HEK293 (cell line): ENCODE measurements around the gene CNMD.

Experiments
- CTCF ChIP-seq: fragments of 450-650 bp; formaldehyde crosslinking; IDR thresholded peaks from 2 replicates; pipeline ENCODE4 v1.5.1; 2016; ENCODE audit warnings: missing biosample characterization, missing genetic modification characterization
- ELK4 ChIP-seq: IDR thresholded peaks from 2 replicates; pipeline ENCODE4 v1.6.1; 2011; ENCODE audit warnings: mild to moderate bottlenecking, low read depth, low read length, borderline replicate concordance
- GLI4 ChIP-seq: fragments of 450-650 bp; formaldehyde crosslinking; IDR thresholded peaks from 2 replicates; pipeline ENCODE4 v1.5.1; 2016; ENCODE audit warnings: missing biosample characterization, missing genetic modification characterization
- YY1 ChIP-seq: fragments of 450-650 bp; formaldehyde crosslinking; IDR thresholded peaks from 2 replicates; pipeline ENCODE4 v1.5.1; 2018; ENCODE audit warnings: missing biosample characterization, missing genetic modification characterization
- ZNF138 ChIP-seq: fragments of 450-650 bp; formaldehyde crosslinking; IDR thresholded peaks from 2 replicates; pipeline ENCODE4 v1.5.1; 2016; ENCODE audit warnings: missing biosample characterization, missing genetic modification characterization, borderline replicate concordance
- ZNF24 ChIP-seq: fragments of 450-650 bp; formaldehyde crosslinking; IDR thresholded peaks from 2 replicates; pipeline ENCODE4 v1.5.1; 2016; ENCODE audit warnings: missing biosample characterization, missing genetic modification characterization

GRCh38 chr13:52765611-52766390 is 26.2 kb upstream of the CNMD start:
- no peak for TF ChIP-seq YY1 (tag by site-specific recombination)
- no peak for TF ChIP-seq CTCF (tag by site-specific recombination)
- TF ChIP-seq ZNF138 (tag by site-specific recombination) = no peak
- TF ChIP-seq GLI4 = no peak
- TF ChIP-seq ZNF24 (tag by site-specific recombination) = no peak
- TF ChIP-seq ELK4 = no peak
